Stimulated activated CD4-positive, alpha-beta T cell treated with anti-CD3 and anti-CD28 coated beads, Interleukin-1b, Interleukin-23, amount 100 ng/mL, for 24 hours (primary cell): ENCODE data around the gene ARHGAP21.
"Not testable (repeated sequence)": the region's sequence is repeated elsewhere in the genome, so short reads cannot be mapped to it uniquely, and the experiment has no call there.

Experiments used
- DNase-seq, 4 experiments: peaks; one replicate each; pipeline ENCODE4 v3.0.0-alpha.2; 2020; ENCODE audit warnings: low read depth in 4 of 4, low spot score in 1 of 4

Gene ARHGAP21

DNA sequence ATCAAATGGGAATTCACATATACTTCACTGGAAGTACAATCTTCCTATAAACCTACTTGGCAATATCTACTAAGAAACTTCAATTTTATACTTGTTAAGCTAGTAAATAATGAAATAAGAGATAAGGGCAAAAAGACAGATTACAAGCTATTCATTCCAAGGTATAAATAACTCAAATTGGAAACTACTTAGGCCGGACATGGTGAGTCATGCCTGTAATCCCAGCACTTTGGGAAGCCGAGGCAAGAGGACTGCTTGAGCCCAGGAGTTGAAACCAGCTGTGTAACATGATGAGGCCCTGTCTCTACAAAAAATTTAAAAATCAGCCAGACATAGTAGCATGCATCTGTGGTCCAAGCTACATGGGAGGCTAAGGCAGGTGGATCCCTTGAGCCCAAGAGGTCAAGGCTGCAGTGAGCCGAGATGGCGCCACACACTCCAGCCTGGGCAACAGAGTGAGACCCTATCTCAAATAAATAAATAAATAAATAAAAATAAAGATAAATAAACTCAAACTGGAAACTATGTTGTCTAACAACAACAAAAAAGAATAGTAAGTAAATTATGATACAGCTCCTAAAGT, 37.6 kb downstream of the ARHGAP21 start:
- no peak for DNase-seq

DNA sequence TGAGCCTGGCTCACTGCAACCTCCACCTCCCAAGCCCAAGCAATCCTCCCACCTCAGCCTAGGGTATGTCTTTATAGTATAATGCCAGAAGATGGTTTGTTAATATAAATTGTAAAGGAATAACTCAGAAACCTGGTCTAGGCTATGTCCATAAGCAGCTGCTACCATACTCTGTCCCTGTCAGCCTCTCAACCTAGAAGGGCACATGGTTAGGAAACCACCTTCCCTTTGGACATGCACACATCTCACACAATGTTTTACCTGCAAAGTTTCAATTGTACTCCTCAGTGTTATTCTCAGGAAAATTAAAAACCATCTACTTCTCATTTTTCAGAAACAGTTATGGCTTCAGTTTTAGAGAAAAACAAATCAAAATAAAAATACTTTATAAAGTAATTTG, 40.1 kb downstream of the ARHGAP21 start:
- no peak for DNase-seq

DNA sequence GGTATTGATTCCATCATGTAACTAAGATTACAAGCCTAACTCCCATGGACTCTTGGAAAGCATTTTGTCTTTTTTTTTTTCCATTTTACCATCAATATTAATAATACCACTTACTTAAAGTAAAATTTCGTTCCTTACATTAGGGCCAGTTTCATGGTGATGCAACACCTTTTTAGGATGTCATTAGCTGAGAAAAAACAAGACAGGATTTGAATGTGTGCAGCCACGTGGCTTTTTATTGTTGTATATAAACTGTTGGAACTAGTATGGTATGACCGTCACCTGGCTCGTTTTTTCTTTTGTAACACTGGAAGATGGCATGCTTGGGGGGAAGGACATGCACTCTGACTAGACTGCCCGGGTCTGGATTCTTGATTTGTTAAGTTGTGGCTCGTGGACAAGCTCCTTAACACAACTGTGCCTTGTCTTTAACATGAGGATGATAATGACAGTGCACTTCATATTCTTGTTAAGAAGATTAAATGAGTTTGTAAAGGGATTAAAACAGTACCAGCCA, 42.1 kb downstream of the ARHGAP21 start:
- DNase-seq = no peak

DNA sequence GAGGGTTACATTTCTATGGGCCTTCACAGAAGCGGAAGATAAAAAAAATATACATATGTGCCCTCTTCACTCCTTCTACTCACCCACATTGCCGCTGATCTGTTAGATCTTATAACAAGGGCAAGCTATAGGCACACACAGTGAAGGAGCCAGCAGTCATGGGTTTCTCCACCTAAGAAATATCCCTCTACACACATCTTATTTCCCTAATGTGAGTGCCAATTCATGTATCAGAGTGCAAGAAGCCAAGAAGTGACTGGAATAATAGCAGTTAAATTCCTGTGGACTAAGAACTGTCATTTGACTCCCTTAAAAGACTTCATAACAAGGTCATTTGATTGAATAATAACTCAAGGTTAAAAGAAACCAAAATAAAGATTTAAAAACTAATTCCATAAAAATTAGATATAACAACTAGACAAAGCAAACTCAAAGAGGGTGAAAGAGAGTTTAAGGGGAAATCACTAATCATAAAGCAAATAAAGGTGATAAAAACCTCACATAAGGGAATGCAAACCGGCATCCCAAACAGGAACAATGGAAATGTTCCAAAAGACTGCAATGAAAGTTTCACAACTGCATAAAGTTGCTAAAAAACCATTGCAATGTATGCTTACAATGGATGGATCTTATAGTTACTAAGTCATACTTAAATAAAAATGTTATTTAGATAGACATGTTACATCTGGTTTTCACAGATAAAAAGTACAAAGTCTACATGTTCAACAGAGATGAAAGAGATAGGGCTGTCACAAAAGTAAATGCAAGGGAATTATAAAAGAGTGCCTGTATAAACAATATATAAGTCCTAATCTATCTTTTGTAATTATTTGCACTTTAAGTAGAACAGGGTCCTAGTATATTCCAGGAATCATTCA, 42.8 kb downstream of the ARHGAP21 start:
- no peak for DNase-seq

DNA sequence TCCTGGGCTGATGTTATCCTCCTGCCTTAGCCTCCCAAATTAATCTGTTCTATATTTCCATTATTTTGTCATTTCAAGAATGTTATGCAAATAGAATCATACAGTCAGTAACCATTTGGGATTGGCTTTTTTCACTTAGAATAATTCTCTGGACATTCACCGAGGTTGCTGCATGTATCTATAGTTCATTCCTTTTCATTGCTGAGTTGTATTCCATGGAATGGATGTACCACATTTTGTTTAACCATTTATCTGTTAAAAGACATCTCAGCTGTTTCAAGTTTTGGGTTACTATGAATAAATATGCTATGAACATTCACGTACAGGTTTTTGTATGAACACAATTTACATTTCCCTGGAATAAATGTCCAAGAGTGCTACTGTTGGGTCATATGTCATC, 44.9 kb downstream of the ARHGAP21 start:
- no peak for DNase-seq

DNA sequence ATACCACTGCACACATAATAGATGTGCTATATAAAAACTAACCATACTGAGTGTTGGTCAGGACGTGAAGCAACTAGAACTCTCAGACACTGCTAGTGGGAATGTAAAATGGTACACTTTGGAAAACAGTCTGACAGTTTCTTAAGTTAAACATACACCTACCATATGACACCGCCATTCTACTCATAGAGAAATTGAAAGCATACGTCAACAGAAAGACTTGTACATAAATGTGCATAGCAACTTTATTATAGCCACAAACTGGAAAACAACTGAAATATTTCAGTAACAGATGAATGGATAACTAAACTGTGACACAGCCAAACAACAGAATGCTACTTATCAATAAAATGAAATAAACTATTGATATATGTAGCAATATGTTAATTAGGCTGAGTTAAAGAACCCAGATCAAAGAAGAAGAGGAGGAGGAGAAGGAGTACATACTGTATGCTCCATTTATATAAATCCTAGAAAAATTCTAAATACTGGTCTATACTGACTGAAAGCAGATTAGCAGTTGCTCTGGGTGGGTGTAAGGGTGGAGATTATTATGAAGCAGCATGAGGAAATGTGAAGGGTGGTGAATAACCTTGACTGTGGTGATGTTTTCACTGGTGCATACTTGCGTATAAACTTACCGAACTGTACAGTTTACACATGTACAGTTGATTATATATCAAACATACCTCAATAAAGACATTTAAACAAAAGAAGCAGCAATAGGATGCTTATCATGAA, 48.6 kb downstream of the ARHGAP21 start:
- no peak for DNase-seq

DNA sequence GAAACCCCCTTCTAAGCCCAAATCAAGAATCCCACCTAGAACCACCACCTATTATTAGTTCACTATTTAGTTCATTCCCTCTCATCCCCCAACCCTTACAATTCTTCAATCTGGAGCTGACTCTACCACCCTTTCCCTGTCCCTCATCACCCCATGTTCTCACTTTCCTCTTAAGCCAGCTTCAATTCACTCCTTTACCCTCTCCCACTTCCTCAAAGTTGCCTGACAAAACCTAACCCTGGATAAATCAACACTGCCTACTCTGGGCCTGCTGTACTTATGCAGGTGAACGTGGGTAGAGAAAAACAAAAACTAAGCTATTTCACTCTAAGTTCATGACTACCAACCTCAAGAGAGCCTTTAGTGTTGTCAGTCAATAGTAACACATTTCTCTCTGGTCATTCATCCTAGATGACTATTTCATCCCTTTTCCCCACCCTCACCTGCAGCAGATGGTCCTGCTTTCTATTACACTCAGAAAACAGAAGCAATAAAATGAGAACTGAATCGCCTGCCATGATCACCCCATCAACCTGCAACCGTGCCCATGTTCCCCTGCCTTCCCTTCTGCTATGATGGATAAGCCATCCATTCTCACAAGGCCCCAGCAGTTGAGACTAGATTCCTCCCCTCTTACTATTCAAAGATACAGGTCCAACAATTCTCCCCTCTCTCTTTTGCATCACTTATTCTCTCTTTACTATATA, 52.6 kb downstream of the ARHGAP21 start:
- DNase-seq = no peak

DNA sequence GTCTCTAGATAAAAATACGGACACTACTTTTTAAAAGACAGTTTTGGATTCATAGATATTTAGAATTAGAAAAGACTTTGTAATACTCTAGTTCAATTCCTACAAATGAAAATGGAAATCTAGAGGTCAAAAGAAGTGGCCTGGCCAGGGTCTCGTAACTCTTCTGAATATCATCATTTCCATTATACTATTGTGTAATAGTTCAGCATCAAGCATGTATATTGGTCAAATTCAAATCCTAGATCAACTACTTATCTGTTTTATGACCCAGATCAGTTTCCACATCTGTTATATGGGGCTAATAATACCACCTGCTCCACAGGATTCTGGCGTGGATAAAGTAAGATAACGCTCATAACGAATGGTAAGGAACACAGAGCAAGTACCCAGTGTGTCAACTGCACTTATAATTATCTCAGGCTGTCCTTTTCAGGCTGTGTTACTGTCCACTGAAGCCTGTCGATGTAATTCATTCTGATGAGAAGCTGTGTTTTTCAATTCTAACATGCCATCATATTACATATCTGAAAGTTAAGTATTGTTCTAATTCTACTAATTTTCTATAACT, 54.3 kb downstream of the ARHGAP21 start:
- no peak for DNase-seq

DNA sequence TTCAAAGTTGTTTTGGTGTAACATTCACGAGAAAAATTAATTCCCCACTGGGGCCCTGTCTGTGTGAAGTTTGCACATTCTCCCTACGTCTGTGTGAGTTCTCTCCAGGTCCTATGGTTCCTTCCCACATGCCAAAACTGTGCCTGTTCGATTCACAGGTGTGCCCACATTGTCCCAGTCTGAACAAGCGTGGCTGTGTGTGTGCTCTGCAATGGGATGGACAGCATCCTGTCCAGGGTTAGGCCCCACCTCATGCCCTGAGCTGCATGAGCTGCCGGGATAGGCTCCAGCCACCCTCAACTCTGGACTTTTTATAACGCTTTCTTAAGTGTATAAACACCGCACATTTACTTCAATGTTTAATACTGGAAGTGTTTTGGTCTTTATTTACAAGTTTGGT, 55.4 kb downstream of the ARHGAP21 start:
- no peak for DNase-seq

DNA sequence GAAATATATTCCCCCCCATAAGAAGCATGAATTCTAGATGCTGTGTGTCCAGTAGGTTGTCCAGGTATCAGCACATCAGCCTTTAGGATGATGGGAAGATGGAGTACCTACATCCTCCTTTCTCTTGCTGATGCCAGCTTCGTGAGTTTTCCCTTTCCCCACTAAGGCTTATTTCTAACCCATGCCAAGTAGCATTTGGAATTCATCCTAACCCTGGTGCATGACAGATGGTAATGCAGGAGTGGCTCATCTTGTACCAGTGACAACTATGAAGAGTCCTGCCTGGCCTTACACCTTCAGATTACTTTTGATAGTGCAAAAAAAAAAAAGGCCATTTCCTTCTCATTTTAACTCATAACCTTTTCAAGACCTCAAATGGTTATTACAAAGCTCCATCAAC, 58.7 kb downstream of the ARHGAP21 start:
- no peak for DNase-seq

DNA sequence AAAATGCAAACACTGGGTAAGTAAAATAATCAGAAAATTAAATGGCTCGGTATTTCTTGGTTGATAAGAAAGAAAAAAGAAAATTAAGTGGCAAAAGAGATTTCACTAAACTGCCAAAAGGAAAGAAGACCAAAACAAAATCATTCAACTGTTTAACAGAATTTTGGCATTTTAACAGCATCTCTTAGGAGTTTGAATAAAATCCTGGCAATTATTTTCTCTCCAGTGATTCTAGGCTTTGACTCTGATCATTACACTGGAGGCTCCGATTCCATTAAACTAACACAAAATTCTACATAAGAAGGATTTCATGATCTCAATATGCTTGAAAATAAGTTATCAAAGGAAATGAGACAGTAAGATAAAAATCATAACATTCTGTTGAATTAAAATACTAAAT, 62.3 kb downstream of the ARHGAP21 start:
- no peak for DNase-seq

DNA sequence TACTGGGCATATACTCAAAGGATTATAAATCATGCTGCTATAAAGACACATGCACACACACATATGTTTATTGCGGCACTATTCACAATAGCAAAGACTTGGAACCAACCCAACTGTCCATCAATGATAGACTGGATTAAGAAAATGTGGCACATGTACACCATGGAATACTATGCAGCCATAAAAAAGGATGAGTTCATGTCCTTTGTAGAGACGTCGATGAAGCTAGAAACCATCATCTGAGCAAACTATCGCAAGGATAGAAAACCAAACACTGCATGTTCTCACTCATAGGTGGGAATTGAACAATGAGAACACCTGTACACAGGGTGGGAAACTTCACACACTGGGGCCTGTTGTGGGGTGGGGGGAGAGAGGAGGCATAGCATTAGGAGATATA, 65.4 kb downstream of the ARHGAP21 start:
- not testable (repeated sequence) for DNase-seq

DNA sequence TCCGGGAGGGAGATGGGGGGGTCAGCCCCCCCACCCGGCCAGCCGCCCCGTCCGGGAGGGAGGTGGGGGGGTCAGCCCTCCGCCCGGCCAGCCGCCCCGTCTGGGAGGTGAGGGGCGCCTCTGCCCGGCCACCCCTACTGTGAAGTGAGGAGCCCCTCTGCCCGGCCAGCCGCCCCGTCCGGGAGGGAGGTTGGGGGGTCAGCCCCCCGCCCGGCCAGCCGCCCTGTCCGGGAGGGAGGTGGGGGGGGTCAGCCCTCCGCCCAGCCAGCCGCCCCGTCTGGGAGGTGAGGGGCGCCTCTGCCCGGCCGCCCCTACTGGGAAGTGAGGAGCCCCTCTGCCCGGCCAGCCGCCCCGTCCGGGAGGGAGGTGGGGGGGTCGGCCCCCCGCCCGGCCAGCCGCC, 67.4 kb downstream of the ARHGAP21 start:
- DNase-seq = not testable (repeated sequence)

DNA sequence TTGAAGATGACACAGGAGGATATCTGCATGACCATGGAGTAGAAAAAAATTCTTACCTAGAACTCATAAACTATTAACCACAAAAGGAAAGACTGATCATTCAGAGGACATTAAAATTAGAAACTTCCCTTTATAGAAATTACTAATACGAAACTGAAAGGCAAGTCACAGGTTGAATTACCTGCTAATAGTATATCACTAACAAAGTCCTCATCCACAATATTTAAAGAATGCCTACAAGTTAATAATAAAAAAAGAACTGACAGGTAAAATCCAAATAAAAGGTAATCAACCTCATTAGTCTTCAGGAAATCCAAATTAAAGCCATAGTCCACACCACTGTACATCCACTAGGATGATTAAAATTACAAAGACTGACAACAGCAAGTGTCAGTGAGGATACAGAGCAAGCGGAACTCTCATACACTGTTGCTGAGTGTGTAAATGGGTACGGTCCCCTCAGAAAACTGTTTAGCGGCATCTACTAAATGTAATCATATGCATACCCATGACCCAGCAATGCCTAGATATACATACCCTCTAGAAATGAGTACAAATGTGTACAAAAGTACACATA, 71.2 kb downstream of the ARHGAP21 start:
- no peak for DNase-seq

DNA sequence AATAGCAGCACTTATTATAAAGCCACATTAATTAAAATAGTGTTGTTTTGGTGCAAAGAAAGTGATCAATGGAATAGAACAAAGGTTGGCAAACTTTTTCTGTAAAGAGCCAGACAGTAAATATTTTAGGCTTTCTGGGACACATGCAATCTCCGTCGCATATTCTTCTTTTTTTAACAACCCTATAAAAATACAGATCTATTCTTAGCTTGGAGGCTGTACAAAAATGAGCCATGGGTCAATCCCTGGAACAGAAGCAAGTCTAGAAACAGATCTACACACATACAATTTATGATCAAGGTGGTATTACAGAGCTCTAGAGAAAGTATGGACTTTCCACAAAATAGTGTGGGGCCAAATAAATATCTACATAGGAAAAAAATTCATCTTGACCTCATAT, 71.8 kb downstream of the ARHGAP21 start:
- no peak for DNase-seq

DNA sequence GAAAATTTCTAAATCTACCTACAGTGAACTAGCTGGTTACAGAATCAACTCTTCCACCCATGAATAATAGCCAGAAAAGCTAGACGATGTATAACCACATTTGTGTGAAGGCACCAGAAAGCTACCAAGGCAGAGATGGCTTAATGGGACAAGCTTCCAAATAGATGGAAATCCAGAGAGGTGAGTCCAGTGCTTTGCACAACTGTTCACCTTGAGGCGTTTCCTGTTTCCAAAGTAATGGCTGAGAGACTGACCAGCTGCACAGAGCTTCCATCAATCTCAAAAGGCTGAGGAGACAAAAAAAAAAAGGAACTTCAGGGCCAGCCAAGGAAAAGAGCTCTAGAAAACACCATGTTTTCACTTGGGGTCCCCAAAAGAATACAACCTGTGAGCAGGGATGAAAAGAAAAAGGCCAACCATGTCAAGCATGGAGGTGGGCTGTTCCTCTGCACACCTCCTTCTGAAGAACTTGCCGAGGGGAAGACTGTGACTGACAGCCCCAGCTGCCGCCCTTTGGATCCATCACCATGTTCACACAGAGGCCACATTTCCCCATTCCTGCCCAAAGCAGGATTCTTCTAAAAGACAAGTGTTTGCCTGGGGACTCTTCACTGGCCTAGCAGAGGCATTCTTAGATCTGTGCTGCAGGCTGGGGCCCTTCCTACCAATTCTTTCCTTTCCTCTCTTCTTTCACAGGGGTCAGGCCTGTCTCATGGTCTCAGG, 72.9 kb downstream of the ARHGAP21 start:
- no peak for DNase-seq

DNA sequence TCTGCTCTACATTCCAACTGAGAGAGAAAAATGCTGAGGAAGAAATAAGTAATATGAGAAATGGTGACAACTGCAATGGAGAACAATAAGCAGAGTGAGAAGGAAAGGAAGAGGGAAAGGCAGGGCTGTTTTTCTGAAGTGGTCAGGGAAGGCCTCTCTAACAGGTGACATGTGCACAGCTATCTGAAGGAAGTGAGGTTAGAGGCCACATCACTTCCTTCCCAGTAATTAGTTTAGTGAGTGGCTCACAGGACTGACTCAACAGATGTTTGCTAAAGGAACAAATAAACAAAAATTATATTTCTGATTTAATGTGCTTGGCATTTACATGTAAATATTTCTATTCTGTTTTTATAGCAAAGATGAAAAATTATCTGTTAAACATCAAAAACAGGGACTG, 77.9 kb downstream of the ARHGAP21 start:
- no peak for DNase-seq

DNA sequence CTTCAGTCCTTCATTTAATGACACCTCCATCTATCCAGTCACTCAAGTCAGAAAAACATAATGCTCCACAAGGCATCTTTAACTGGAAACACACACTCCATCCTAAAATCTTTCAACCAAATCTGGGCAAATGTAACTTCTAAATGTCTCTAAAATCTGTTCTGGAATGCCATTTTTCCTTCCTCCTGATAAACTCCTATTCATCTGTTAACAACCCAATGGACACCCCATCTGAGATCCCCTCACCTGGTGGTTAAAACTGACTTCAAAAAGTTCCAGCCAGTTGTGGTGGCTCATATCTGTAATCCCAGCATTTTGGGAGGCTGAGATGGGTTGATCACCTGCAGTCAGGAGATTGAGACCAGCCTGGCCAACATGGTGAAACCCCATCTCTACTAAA, 78.7 kb downstream of the ARHGAP21 start:
- no peak for DNase-seq

DNA sequence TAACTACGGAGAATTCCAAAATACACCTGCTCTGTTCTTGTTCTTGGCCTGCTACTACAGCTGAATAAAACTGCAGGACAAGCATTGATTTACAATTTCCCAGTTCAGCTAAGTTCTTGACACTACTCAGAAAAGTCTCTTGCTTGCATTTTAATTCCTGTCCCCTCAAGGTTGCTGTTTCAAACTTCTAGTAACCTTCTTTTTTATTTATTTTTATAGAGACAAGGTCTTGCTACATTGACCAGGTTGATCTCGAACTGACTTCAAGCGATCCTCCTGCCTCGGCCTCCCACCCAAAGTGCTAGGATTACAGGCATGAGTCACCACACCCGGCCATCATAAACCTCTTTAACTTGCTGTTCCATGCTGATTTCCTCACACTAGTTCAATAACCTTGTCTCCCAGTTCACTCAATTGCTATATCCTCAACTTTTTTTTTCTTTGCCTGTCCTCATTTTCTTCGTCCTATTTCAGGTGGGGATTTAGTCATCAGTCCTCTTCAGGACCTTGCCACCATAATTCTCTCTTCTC, 79.9 kb downstream of the ARHGAP21 start:
- no peak for DNase-seq
